PC-9 (cell line): Measurements from ENCODE around the gene DGCR2.

ENCODE experiments used
- CTCF ChIP-seq: fragments of 200-600 bp; sonication (generic); conservative IDR thresholded peaks from 2 replicates; pipeline ENCODE4 v1.6.1; 2017; ENCODE audit warnings: mixed run types, antibody characterized with exemption, mild to moderate bottlenecking, moderate library complexity
- EZH2 ChIP-seq: fragments of 200-600 bp; sonication (generic); IDR thresholded peaks from 2 replicates; pipeline ENCODE4 v1.8.0; 2017; ENCODE audit warnings: antibody characterized with exemption, low read depth

- no peak for TF ChIP-seq CTCF
- TF ChIP-seq EZH2, result no peak
These were observed 63.3 kb downstream of the DGCR2 start for GRCh38 chr22:19058713-19059451.
